Adrenal gland (tissue), 5 donors: ENCODE measurements around the gene PRKCA.

Source experiments
- CTCF ChIP-seq, 6 experiments: fragments of 450-650 bp in 4 of 6; fragments of 200-600 bp in 2 of 6; sonication (generic) in 1 of 6; IDR thresholded peaks; 1 replicate in 5 of 6; 2 replicates in 1 of 6; pipeline versions ENCODE4 v1.5.1 to v1.8.0; 2016 to 2021; ENCODE audit warnings: antibody characterized with exemption in 6 of 6, mild to moderate bottlenecking in 2 of 6, moderate library complexity in 1 of 6
- POLR2A ChIP-seq, 2 donors: fragments of 450-650 bp; IDR thresholded peaks; one replicate each; pipeline ENCODE4 v1.6.1; 2017; ENCODE audit warnings: antibody characterized with exemption in 2 of 2, mild to moderate bottlenecking in 2 of 2, moderate library complexity in 1 of 2
- donor health status: DM: no; HTN: no; CAD: no.

- no peak for TF ChIP-seq CTCF (IDR thresholded peaks at IDR 0.05)
- no peak for TF ChIP-seq POLR2A (IDR thresholded peaks at IDR 0.05)
These were observed 54.6 kb downstream of the PRKCA start for GRCh38 chr17:66357037-66357436.
